Aortic smooth muscle cell (primary cell): Measurements from ENCODE around the gene WDR89. TPM values are rescaled to one million over a fixed set of nuclear protein-coding genes. Genes with fewer than 3 reads are reported as not detected.

ENCODE experiments used
- total RNA-seq: library from RNA; depleted of rRNA; stranded (reverse); fragments of >200 nt; gene quantifications from 2 replicates; pipeline ENCODE4 v1.2.3, GENCODE V29; 2014

WDR89 gene, protein sequence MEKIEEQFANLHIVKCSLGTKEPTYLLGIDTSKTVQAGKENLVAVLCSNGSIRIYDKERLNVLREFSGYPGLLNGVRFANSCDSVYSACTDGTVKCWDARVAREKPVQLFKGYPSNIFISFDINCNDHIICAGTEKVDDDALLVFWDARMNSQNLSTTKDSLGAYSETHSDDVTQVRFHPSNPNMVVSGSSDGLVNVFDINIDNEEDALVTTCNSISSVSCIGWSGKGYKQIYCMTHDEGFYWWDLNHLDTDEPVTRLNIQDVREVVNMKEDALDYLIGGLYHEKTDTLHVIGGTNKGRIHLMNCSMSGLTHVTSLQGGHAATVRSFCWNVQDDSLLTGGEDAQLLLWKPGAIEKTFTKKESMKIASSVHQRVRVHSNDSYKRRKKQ
- 9.0 and 10.7 TPM in 2 replicates for total RNA-seq

DNA sequence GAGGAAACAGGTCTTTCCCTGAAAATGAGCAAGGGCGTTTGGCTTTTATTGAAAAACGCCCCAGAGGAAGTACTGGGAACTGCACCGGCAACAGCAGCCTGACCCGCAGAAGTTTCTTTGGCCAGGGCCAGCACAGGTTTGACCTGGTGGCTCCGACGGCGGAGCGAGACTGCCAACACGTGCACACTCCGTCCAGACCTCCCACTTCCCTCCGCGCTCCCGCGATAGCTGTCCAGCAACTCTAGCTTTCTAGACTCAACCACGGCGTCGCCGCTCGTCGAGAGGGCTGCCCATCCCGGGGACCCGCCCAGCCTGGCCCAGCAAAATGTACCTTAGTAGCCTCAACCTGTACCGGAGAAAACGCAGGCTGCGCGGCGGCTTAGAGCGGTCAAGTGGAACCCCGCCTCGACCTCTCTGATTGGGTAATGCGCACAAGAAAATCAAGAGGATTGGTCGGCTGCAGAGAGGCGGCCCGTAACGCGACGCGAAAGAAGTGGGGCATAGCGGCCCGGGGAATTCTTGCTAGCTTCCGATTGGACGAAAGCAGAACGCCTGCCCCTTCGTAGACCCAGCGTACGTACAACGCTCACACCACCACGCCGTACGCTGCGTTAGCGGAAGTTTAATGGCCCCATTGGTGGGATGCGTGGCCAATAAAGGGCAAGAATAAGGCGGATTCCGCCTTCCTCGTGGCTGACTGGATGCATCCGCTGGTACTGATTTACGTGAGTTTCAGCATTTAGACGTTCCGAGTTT, at the start of gene WDR89:
WDR89 (minus strand) TSS at position 399 of the 756 bp plus-strand sequence. CDS start 41,929 bp downstream, outside the sequence.

Other genes with a start within 250 kb of the WDR89 start
- 11.9 and 20.5 TPM in 2 replicates for gene PPP2R5E, start 98.5 kb downstream of the WDR89 start, total RNA-seq
- gene SGPP1, start 86.2 kb upstream of the WDR89 start, total RNA-seq: 27.4 and 33.2 TPM in 2 replicates
- 9.1 and 12.6 TPM in 2 replicates for gene SYNE2, start 211.1 kb upstream of the WDR89 start, total RNA-seq